Neural progenitor cell (in vitro differentiated cells): Measurements from ENCODE around the gene TIMELESS.
"Not testable (repeated sequence)": the region's sequence is repeated elsewhere in the genome, so short reads cannot be mapped to it uniquely, and the experiment has no call there.

Experiments used
- EZH2 ChIP-seq: fragments of 200-600 bp; sonication (generic); IDR thresholded peaks from 2 replicates; pipeline ENCODE4 v1.6.1; 2017; ENCODE audit warnings: antibody characterized with exemption, mild to moderate bottlenecking, moderate library complexity
- EZH2phosphoT487 ChIP-seq: fragments of 200-600 bp; sonication (generic); IDR thresholded peaks from 2 replicates; pipeline ENCODE4 v1.6.1; 2017; ENCODE audit warnings: antibody characterized with exemption
- TF ChIP-seq, protein P1 (sequence below): fragments of 200-600 bp; sonication (generic); IDR thresholded peaks from 2 replicates; pipeline ENCODE4 v1.5.1; 2017; ENCODE audit warnings: antibody characterized with exemption, mild to moderate bottlenecking

- TF ChIP-seq, protein P1, sequence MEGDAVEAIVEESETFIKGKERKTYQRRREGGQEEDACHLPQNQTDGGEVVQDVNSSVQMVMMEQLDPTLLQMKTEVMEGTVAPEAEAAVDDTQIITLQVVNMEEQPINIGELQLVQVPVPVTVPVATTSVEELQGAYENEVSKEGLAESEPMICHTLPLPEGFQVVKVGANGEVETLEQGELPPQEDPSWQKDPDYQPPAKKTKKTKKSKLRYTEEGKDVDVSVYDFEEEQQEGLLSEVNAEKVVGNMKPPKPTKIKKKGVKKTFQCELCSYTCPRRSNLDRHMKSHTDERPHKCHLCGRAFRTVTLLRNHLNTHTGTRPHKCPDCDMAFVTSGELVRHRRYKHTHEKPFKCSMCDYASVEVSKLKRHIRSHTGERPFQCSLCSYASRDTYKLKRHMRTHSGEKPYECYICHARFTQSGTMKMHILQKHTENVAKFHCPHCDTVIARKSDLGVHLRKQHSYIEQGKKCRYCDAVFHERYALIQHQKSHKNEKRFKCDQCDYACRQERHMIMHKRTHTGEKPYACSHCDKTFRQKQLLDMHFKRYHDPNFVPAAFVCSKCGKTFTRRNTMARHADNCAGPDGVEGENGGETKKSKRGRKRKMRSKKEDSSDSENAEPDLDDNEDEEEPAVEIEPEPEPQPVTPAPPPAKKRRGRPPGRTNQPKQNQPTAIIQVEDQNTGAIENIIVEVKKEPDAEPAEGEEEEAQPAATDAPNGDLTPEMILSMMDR, result not testable (repeated sequence)
- TF ChIP-seq EZH2phosphoT487, EZH2: not testable (repeated sequence)
Measured at GRCh38 chr12:56399466-56399865, 49.8 kb downstream of the TIMELESS start.
